Caki2 (cell line): ENCODE measurements around the gene PSMC5. TPM values are rescaled to one million over a fixed set of nuclear protein-coding genes. Genes with fewer than 3 reads are reported as not detected.

Source experiments
- DNase-seq: peaks from one replicate; pipeline ENCODE4 v3.0.0-alpha.2; 2015; ENCODE audit warnings: low read depth
- in situ Hi-C: cut with HindIII; loops from 2 replicates; pipeline ENCODE4 v1.10.0; 2016; ENCODE audit warnings: low sequenced_read_pairs, low pct_unique_long_range_greater_than_20kb, mixed read lengths
- total RNA-seq: library from RNA; depleted of rRNA; stranded (reverse); fragments of >200 nt; shearing (Covaris generic); gene quantifications from 2 replicates; pipeline ENCODE4 v1.2.3, GENCODE V29; 2014; ENCODE audit warnings: low replicate concordance

Gene PSMC5
- total RNA-seq, 1 experiment from 2014 or later, result 108 TPM

GRCh38 chr17:63819131-63819530 lies 8.1 kb upstream of the PSMC5 start:
- DNase-seq, result peak; percentile 57
- in situ Hi-C loops, result loop anchor here (5.0 kb wide), 1 partner anchor 37 kb away; no protein-coding TSS in a partner anchor

- DNase-seq, result no peak
- in situ Hi-C loops, result loop anchor here (5.0 kb wide), 1 partner anchor 38 kb away; no protein-coding TSS in a partner anchor
Measured at GRCh38 chr17:63819585-63820537, 7.4 kb upstream of the PSMC5 start.

- in situ Hi-C loops, result no loop called here
- no peak for DNase-seq
Measured at GRCh38 chr17:63820963-63821561, 6.2 kb upstream of the PSMC5 start.

- DNase-seq, result no peak
- in situ Hi-C loops, result no loop called here
Measured at GRCh38 chr17:63821804-63822203, 5.4 kb upstream of the PSMC5 start.

- in situ Hi-C loops, result no loop called here
- no peak for DNase-seq
Measured at GRCh38 chr17:63822537-63822936, 4.7 kb upstream of the PSMC5 start.

GRCh38 chr17:63823659-63824331 lies 3.4 kb upstream of the PSMC5 start:
- in situ Hi-C loops, result no loop called here
- DNase-seq, result no peak

- DNase-seq, result no peak
- in situ Hi-C loops, result no loop called here
Measured at GRCh38 chr17:63824362-63824761, 2.9 kb upstream of the PSMC5 start.

GRCh38 chr17:63826468-63827001 lies 696 bp upstream of the PSMC5 start:
- in situ Hi-C loops, result no loop called here
- DNase-seq, result no peak

GRCh38 chr17:63827801-63828221 lies 580 bp downstream of the PSMC5 start:
- no peak for DNase-seq
- in situ Hi-C loops, result no loop called here

- in situ Hi-C loops, result no loop called here
- DNase-seq, result no peak
Measured at GRCh38 chr17:63828936-63829335, 1.7 kb downstream of the PSMC5 start.

- no peak for DNase-seq
- in situ Hi-C loops, result no loop called here
Measured at GRCh38 chr17:63830278-63830677, 3.0 kb downstream of the PSMC5 start.

GRCh38 chr17:63830904-63831491 lies 3.8 kb downstream of the PSMC5 start:
- in situ Hi-C loops, result no loop called here
- no peak for DNase-seq

GRCh38 chr17:63831505-63831904 lies 4.3 kb downstream of the PSMC5 start:
- in situ Hi-C loops, result no loop called here
- no peak for DNase-seq

GRCh38 chr17:63832014-63832413 lies 4.8 kb downstream of the PSMC5 start:
- in situ Hi-C loops, result no loop called here
- DNase-seq, result no peak

GRCh38 chr17:63832455-63832854 lies 5.2 kb downstream of the PSMC5 start:
- in situ Hi-C loops, result no loop called here
- no peak for DNase-seq

GRCh38 chr17:63833026-63833740 lies 6.0 kb downstream of the PSMC5 start:
- in situ Hi-C loops, result no loop called here
- DNase-seq, result no peak

- DNase-seq, result no peak
- in situ Hi-C loops, result no loop called here
Measured at GRCh38 chr17:63833741-63834373, 6.6 kb downstream of the PSMC5 start.
